HCT116 (cell line): ENCODE measurements around the gene CCER1. TPM values are rescaled to one million over a fixed set of nuclear protein-coding genes. Genes with fewer than 3 reads are reported as not detected.

ENCODE experiments used
- ATAC-seq: fragments of 200-7000 bp; cut with Tn5 transposase; 2 replicates; pipeline ENCODE4 v1.9.1; 2020; ENCODE audit warnings: mild to moderate bottlenecking, moderate library complexity
- BruUV-seq: library from RNA; stranded (reverse); fragments of 400-500 nt; replicated peaks from 2 replicates; lab custom pipeline; 2021; lab: Mats Ljungman, UMichigan
- CTCF ChIA-PET: fragments of 300-600 bp; sonication (Branson Sonifier 250); formaldehyde crosslinking; loops from one replicate; lab custom pipeline; 2021; ENCODE audit warnings: antibody characterized with exemption; lab: Charles Lee
- POLR2A ChIA-PET: fragments of 300-600, 350-600 bp; sonication (Branson Sonifier 250); formaldehyde crosslinking; loops from one replicate; lab custom pipeline; 2021; ENCODE audit warnings: antibody characterized with exemption; lab: Charles Lee
- RAD21 ChIA-PET, 2 experiments: fragments of 300-600 bp; sonication (Branson Sonifier 250); formaldehyde crosslinking; loops; one replicate each; lab custom pipeline; 2023; ENCODE audit warnings: low total read pairs in 2 of 2; ENCODE audit not compliant: uncharacterized antibody in 2 of 2, unreplicated experiment in 2 of 2, low non-redundant PET in 1 of 2; lab: Charles Lee
- DNase-seq: peaks from one replicate; pipeline ENCODE4 v3.0.0-alpha.2; 2010; ENCODE audit warnings: low read depth, low spot score
- H2AFZ ChIP-seq: fragments of 200-600 bp; shearing (Covaris generic), sonication (generic); 2 replicates; pipeline ENCODE4 v1.6.1; 2017; ENCODE audit warnings: low read depth, mixed run types, mixed read lengths, antibody characterized with exemption, low read length; ENCODE audit not compliant: poor library complexity, severe bottlenecking
- H3K27ac ChIP-seq: 2 replicates; pipeline ENCODE4 v1.5.1; 2012; ENCODE audit warnings: low read depth, low read length
- H3K27me3 ChIP-seq: fragments of 200-600 bp; sonication (generic); 2 replicates; pipeline ENCODE4 v1.6.1; 2016; ENCODE audit warnings: mixed run types, low read length, mixed read lengths; ENCODE audit not compliant: insufficient read depth
- H3K36me3 ChIP-seq, 2 experiments: fragments of 200-500 bp in 1 of 2; fragments of 200-600 bp in 1 of 2; sonication (Bioruptor generic) in 1 of 2; sonication (generic) in 1 of 2; 2 replicates each; pipeline versions ENCODE4 v1.5.1 to v1.6.1; 2014 to 2016; ENCODE audit warnings: low read length in 2 of 2, inconsistent platforms in 1 of 2, mixed read lengths in 1 of 2, mixed run types in 1 of 2; ENCODE audit not compliant: insufficient read depth in 2 of 2, control insufficient read depth in 1 of 2
- H3K4me1 ChIP-seq, 2 experiments: fragments of 200-600 bp in 1 of 2; sonication (generic) in 1 of 2; 2 replicates each; pipeline versions ENCODE4 v1.5.1 to v1.6.1; 2012 to 2017; ENCODE audit warnings: low read length in 2 of 2, inconsistent platforms in 1 of 2, mild to moderate bottlenecking in 1 of 2, mixed read lengths in 1 of 2, mixed run types in 1 of 2, moderate library complexity in 1 of 2; ENCODE audit not compliant: insufficient read depth in 2 of 2, control insufficient read depth in 1 of 2
- H3K4me2 ChIP-seq: fragments of 200-600 bp; sonication (generic); 2 replicates; pipeline ENCODE4 v1.6.1; 2017; ENCODE audit warnings: mixed run types, low read length, mixed read lengths
- H3K4me3 ChIP-seq, 2 experiments: fragments of 200-600 bp in 1 of 2; sonication (generic) in 1 of 2; replicated peaks in 1 of 2; 2 replicates each; pipeline ENCODE4 v1.5.1; 2011 to 2016; ENCODE audit warnings: low read length in 2 of 2, control low read depth in 1 of 2, low read depth in 1 of 2, mild to moderate bottlenecking in 1 of 2, mixed read lengths in 1 of 2, mixed run types in 1 of 2
- H3K79me2 ChIP-seq: fragments of 200-600 bp; sonication (generic); 2 replicates; pipeline ENCODE4 v1.6.1; 2017; ENCODE audit warnings: mild to moderate bottlenecking, mixed run types, low read length, moderate library complexity, mixed read lengths; ENCODE audit not compliant: insufficient read depth
- H3K9ac ChIP-seq: fragments of 200-600 bp; sonication (generic); 2 replicates; pipeline ENCODE4 v1.6.1; 2016; ENCODE audit warnings: low read length, mixed read lengths
- H3K9me2 ChIP-seq: fragments of 200-600 bp; sonication (generic), shearing (Covaris generic); 2 replicates; pipeline ENCODE4 v1.6.1; 2017; ENCODE audit warnings: mixed run types, mild to moderate bottlenecking, moderate library complexity; ENCODE audit not compliant: insufficient read depth
- H3K9me3 ChIP-seq, 2 experiments: fragments of 200-500 bp in 1 of 2; fragments of 200-600 bp in 1 of 2; sonication (Bioruptor generic) in 1 of 2; sonication (generic) in 1 of 2; 2 replicates each; pipeline ENCODE4 v1.6.1; 2014 to 2017; ENCODE audit warnings: low read length in 2 of 2, mixed read lengths in 2 of 2, inconsistent platforms in 1 of 2, low read depth in 1 of 2, mild to moderate bottlenecking in 1 of 2, mixed run types in 1 of 2, moderate library complexity in 1 of 2; ENCODE audit not compliant: control insufficient read depth in 1 of 2, insufficient read depth in 1 of 2
- H4K20me1 ChIP-seq: fragments of 200-600 bp; sonication (generic), shearing (Covaris generic); 2 replicates; pipeline ENCODE4 v1.6.1; 2017; ENCODE audit warnings: mixed run types, mild to moderate bottlenecking, moderate library complexity; ENCODE audit not compliant: insufficient read depth
- ATF3 ChIP-seq: IDR thresholded peaks from 2 replicates; pipeline ENCODE4 v1.6.1; 2012
- CEBPB ChIP-seq: IDR thresholded peaks from 2 replicates; pipeline ENCODE4 v1.6.1; 2012; ENCODE audit warnings: low read depth
- ELF1 ChIP-seq: IDR thresholded peaks from 2 replicates; pipeline ENCODE4 v1.6.1; 2012; ENCODE audit warnings: low read depth, borderline replicate concordance
- EZH2 ChIP-seq: fragments of 200-600 bp; sonication (generic); IDR thresholded peaks from 2 replicates; pipeline ENCODE4 v1.6.1; 2017; ENCODE audit warnings: antibody characterized with exemption, mixed run types
- EZH2phosphoT487 ChIP-seq: fragments of 200-600 bp; IDR thresholded peaks from 2 replicates; pipeline ENCODE4 v1.6.1; 2018; ENCODE audit warnings: antibody characterized with exemption, borderline replicate concordance
- JUND ChIP-seq: IDR thresholded peaks from 2 replicates; pipeline ENCODE4 v1.6.1; 2012
- TCF7L2 ChIP-seq: IDR thresholded peaks from 2 replicates; pipeline ENCODE4 v1.7.0; 2011; ENCODE audit warnings: borderline replicate concordance, inconsistent platforms; ENCODE audit not compliant: insufficient read depth, insufficient read length; ENCODE audit errors: extremely low read depth
- ZBTB33 ChIP-seq: IDR thresholded peaks from 2 replicates; pipeline ENCODE4 v1.6.1; 2011; ENCODE audit warnings: mild to moderate bottlenecking, low read length, moderate library complexity; ENCODE audit not compliant: insufficient replicate concordance; ENCODE audit errors: extremely low read depth
- ZFX ChIP-seq: fragments of 450-650 bp; IDR thresholded peaks from 2 replicates; pipeline ENCODE4 v1.6.1; 2017
- ZNF274 ChIP-seq: fragments of 200-500 bp; sonication (Bioruptor generic); IDR thresholded peaks from 2 replicates; pipeline ENCODE4 v1.6.1; 2014; ENCODE audit warnings: mild to moderate bottlenecking, low read depth, low read length, inconsistent platforms
- intact Hi-C: fragments of 100-400 bp; cut with micrococcal nuclease; formaldehyde crosslinking; loops from 2 replicates; pipeline ENCODE4 v1.10.0; 2022
- total RNA-seq: library from RNA; stranded (reverse); gene quantifications from one replicate; pipeline ENCODE4 v1.2.1, GENCODE V29; 2021; ENCODE audit not compliant: unreplicated experiment

CCER1 gene
- total RNA-seq, 1 experiment from 2014 or later = not detected

- Histone ChIP-seq H3K9me2 (no peaks in the 10 kb centered on the region), H3K27me3 (no peaks in the 10 kb centered on the region), H3K4me3 (no peak overlapping the region), H3K4me1 (no peaks in the 10 kb centered on the region), H3K36me3 (no peaks in the 10 kb centered on the region), H3K9me3 (no peaks in the 10 kb centered on the region), H3K27ac (no peak overlapping the region), H3K4me2 (no peak overlapping the region), H3K9ac (no peak overlapping the region), H3K79me2 (no peaks in the 10 kb centered on the region), H2AFZ (no peak overlapping the region), H4K20me1 (no peaks in the 10 kb centered on the region)
- ChIA-PET POLR2A (no interaction called here), RAD21 (no interaction called here), CTCF (no interaction called here)
- no peak for TF ChIP-seq ZFX
- no peak for TF ChIP-seq CEBPB
- no peak for TF ChIP-seq ATF3
- TF ChIP-seq EZH2 = no peak
- TF ChIP-seq ZBTB33 = no peak
- no peak for TF ChIP-seq ZNF274
- TF ChIP-seq JUND = no peak
- TF ChIP-seq TCF7L2 = no peak
- no peak for TF ChIP-seq ELF1
- no peak for TF ChIP-seq EZH2phosphoT487
- no TSS peak for BruUV-seq
- intact Hi-C loops = no loop called here
- DNase-seq = no peak
- ATAC-seq = no peak
Observed at GRCh38 chr12:90924406-90924805, 30.6 kb downstream of the CCER1 start.
